EH (cell line): ENCODE measurements around the gene SLC13A1.
"Not testable (repeated sequence)": the region's sequence is repeated elsewhere in the genome, so short reads cannot be mapped to it uniquely, and the experiment has no call there.

Source experiments
- DNase-seq: peaks from one replicate; pipeline ENCODE4 v3.0.0-alpha.2; 2015; ENCODE audit warnings: low read depth

SLC13A1 gene

GRCh38 chr7:123125231-123125630, 74.5 kb downstream of the SLC13A1 start:
- DNase-seq = no peak

GRCh38 chr7:123122916-123123315, 76.9 kb downstream of the SLC13A1 start:
- no peak for DNase-seq

- DNase-seq = no peak
Observed at GRCh38 chr7:123120286-123120685, 79.5 kb downstream of the SLC13A1 start.

- DNase-seq = no peak
Observed at GRCh38 chr7:123115331-123115730, 84.4 kb downstream of the SLC13A1 start.

- DNase-seq = no peak
Observed at GRCh38 chr7:123114288-123114687, 85.5 kb downstream of the SLC13A1 start.

GRCh38 chr7:123112833-123113232, 86.9 kb downstream of the SLC13A1 start:
- DNase-seq = no peak

GRCh38 chr7:123099712-123100111, 100.1 kb downstream of the SLC13A1 start:
- DNase-seq = no peak

- no peak for DNase-seq
Observed at GRCh38 chr7:123096976-123097375, 102.8 kb downstream of the SLC13A1 start.

- DNase-seq = no peak
Observed at GRCh38 chr7:123096434-123096833, 103.3 kb downstream of the SLC13A1 start.

GRCh38 chr7:123090456-123090855, 109.3 kb downstream of the SLC13A1 start:
- DNase-seq = no peak

- DNase-seq = not testable (repeated sequence)
Observed at GRCh38 chr7:123086910-123087309, 112.9 kb downstream of the SLC13A1 start.

GRCh38 chr7:123084861-123085260, 114.9 kb downstream of the SLC13A1 start:
- not testable (repeated sequence) for DNase-seq

- DNase-seq = no peak
Observed at GRCh38 chr7:123079021-123079420, 120.7 kb downstream of the SLC13A1 start.

- no peak for DNase-seq
Observed at GRCh38 chr7:123075838-123076467, 123.8 kb downstream of the SLC13A1 start.

- no peak for DNase-seq
Observed at GRCh38 chr7:123070702-123071286, 129.0 kb downstream of the SLC13A1 start.

- no peak for DNase-seq
Observed at GRCh38 chr7:123067814-123068213, 132.0 kb downstream of the SLC13A1 start.
